Astrocyte (in vitro differentiated cells and primary cell): Measurements from ENCODE around the gene WDR1. TPM values are rescaled to one million over a fixed set of nuclear protein-coding genes. Genes with fewer than 3 reads are reported as not detected.

Experiments
- DNase-seq: peaks from one replicate; pipeline ENCODE4 v3.0.0-alpha.2; 2010; ENCODE audit warnings: low read depth
- FAIRE-seq: peaks from 2 replicates; lab custom pipeline; 2011; peaks lifted over from hg19 to GRCh38; lab: Jason Lieb, UNC
- H2AFZ ChIP-seq: 2 replicates; pipeline ENCODE4 v1.6.0; 2012; ENCODE audit warnings: low read depth, low read length, inconsistent platforms
- H3K27ac ChIP-seq: 2 replicates; pipeline ENCODE4 v1.5.1; 2011; ENCODE audit warnings: low read depth, low read length, inconsistent platforms
- H3K27me3 ChIP-seq: 2 replicates; pipeline ENCODE4 v1.6.0; 2011; ENCODE audit warnings: low read length, inconsistent platforms; ENCODE audit not compliant: insufficient read depth
- H3K36me3 ChIP-seq: 2 replicates; pipeline ENCODE4 v1.5.1; 2011; ENCODE audit warnings: low read length, inconsistent platforms; ENCODE audit not compliant: insufficient read depth
- H3K4me1 ChIP-seq: 2 replicates; pipeline ENCODE4 v1.5.1; 2011; ENCODE audit warnings: low read length, inconsistent platforms; ENCODE audit not compliant: insufficient read depth
- H3K4me2 ChIP-seq: 2 replicates; pipeline ENCODE4 v1.6.0; 2012; ENCODE audit warnings: low read length, inconsistent platforms
- H3K4me3 ChIP-seq: 2 replicates; pipeline ENCODE4 v1.5.1; 2011; ENCODE audit warnings: low read depth, mild to moderate bottlenecking, low read length, inconsistent platforms; ENCODE audit not compliant: insufficient read depth
- H3K79me2 ChIP-seq: 2 replicates; pipeline ENCODE4 v1.6.0; 2012; ENCODE audit warnings: mild to moderate bottlenecking, low read length, inconsistent platforms; ENCODE audit not compliant: insufficient read depth
- H3K9ac ChIP-seq: 2 replicates; pipeline ENCODE4 v1.6.0; 2012; ENCODE audit warnings: mild to moderate bottlenecking, low read length, inconsistent platforms
- H3K9me3 ChIP-seq: 2 replicates; pipeline ENCODE4 v1.5.1; 2012; ENCODE audit warnings: low read depth, mild to moderate bottlenecking, low read length, inconsistent platforms; ENCODE audit not compliant: insufficient read depth
- H4K20me1 ChIP-seq: 2 replicates; pipeline ENCODE4 v1.6.0; 2012; ENCODE audit warnings: low read length, inconsistent platforms; ENCODE audit not compliant: insufficient read depth
- H3K27ac Mint-ChIP-seq: one replicate; pipeline ENCODE4 v1.8.0; 2021; ENCODE audit warnings: mild to moderate bottlenecking, mixed read lengths; ENCODE audit not compliant: unreplicated experiment
- H3K27me3 Mint-ChIP-seq: one replicate; pipeline ENCODE4 v1.8.0; 2021; ENCODE audit warnings: low read depth, mixed read lengths; ENCODE audit not compliant: unreplicated experiment
- H3K36me3 Mint-ChIP-seq: one replicate; pipeline ENCODE4 v1.8.0; 2021; ENCODE audit warnings: low read depth, mixed read lengths; ENCODE audit not compliant: unreplicated experiment
- H3K4me1 Mint-ChIP-seq: one replicate; pipeline ENCODE4 v1.8.0; 2021; ENCODE audit warnings: low read depth, mixed read lengths; ENCODE audit not compliant: unreplicated experiment
- H3K4me3 Mint-ChIP-seq: one replicate; pipeline ENCODE4 v1.8.0; 2021; ENCODE audit warnings: mild to moderate bottlenecking, moderate library complexity, mixed read lengths; ENCODE audit not compliant: unreplicated experiment
- H3K9me3 Mint-ChIP-seq: one replicate; pipeline ENCODE4 v1.8.0; 2021; ENCODE audit warnings: mild to moderate bottlenecking, mixed read lengths; ENCODE audit not compliant: unreplicated experiment
- CTCF ChIP-seq: IDR thresholded peaks from 2 replicates; pipeline ENCODE4 v1.5.1; 2011; ENCODE audit warnings: low read depth, mild to moderate bottlenecking, inconsistent platforms, low read length, moderate library complexity; ENCODE audit not compliant: insufficient read depth
- EZH2 ChIP-seq: IDR thresholded peaks from 2 replicates; pipeline ENCODE4 v1.6.1; 2012; ENCODE audit warnings: mild to moderate bottlenecking, low read length, inconsistent platforms; ENCODE audit not compliant: insufficient read depth
- total RNA-seq: library from RNA; stranded (reverse); gene quantifications from 2 replicates; pipeline ENCODE4 v1.2.1, GENCODE V29; 2021

Gene WDR1
- total RNA-seq, 1 donor from 2014 or later = 620 TPM

- Histone ChIP-seq H3K36me3 (peaks cover 83% of the 10 kb centered on the region), H3K4me2 (no peak overlapping the region), H3K79me2 (peaks cover 98% of the 10 kb centered on the region), H4K20me1 (peaks cover 99% of the 10 kb centered on the region), H3K9ac (no peak overlapping the region), H2AFZ (no peak overlapping the region), H3K27ac (no peak overlapping the region), H3K4me1 (peaks cover 4% of the 10 kb centered on the region), H3K4me3 (no peak overlapping the region), H3K9me3 (no peaks in the 10 kb centered on the region), H3K27me3 (no peaks in the 10 kb centered on the region)
- peaks cover 1% of the 10 kb centered on the region for H3K9me3 Mint-ChIP-seq
- peaks cover 24% of the 10 kb centered on the region for H3K36me3 Mint-ChIP-seq
- H3K27me3 Mint-ChIP-seq = no peaks in the 10 kb centered on the region
- no peak for FAIRE-seq
- no peak overlapping the region for H3K4me3 Mint-ChIP-seq
- TF ChIP-seq CTCF = no peak
- no peak for TF ChIP-seq EZH2
- peak overlapping the region; percentile 81 for H3K27ac Mint-ChIP-seq
- DNase-seq = no peak
- peaks cover 4% of the 10 kb centered on the region for H3K4me1 Mint-ChIP-seq
Observed at GRCh38 chr4:10083331-10083771, 33.2 kb downstream of the WDR1 start.

GRCh38 chr4:10082459-10083272 lies 33.9 kb downstream of the WDR1 start:
- Histone ChIP-seq H3K9ac (no peak overlapping the region), H2AFZ (no peak overlapping the region), H3K27me3 (no peaks in the 10 kb centered on the region), H3K79me2 (peaks cover 98% of the 10 kb centered on the region), H3K36me3 (peaks cover 83% of the 10 kb centered on the region), H3K27ac (no peak overlapping the region), H4K20me1 (peaks cover 99% of the 10 kb centered on the region), H3K4me3 (no peak overlapping the region), H3K9me3 (no peaks in the 10 kb centered on the region), H3K4me2 (no peak overlapping the region), H3K4me1 (peaks cover 4% of the 10 kb centered on the region)
- peaks cover 2% of the 10 kb centered on the region for H3K9me3 Mint-ChIP-seq
- FAIRE-seq (no peak), DNase-seq (no peak)
- peaks cover 20% of the 10 kb centered on the region for H3K36me3 Mint-ChIP-seq
- peaks cover 2% of the 10 kb centered on the region for H3K4me1 Mint-ChIP-seq
- no peak for TF ChIP-seq CTCF
- TF ChIP-seq EZH2 = no peak
- H3K4me3 Mint-ChIP-seq = no peak overlapping the region
- H3K27me3 Mint-ChIP-seq = no peaks in the 10 kb centered on the region
- H3K27ac Mint-ChIP-seq = no peak overlapping the region

- H3K9me3 Mint-ChIP-seq = peaks cover 2% of the 10 kb centered on the region
- H3K4me1 Mint-ChIP-seq = peaks cover 2% of the 10 kb centered on the region
- Histone ChIP-seq H3K27me3 (no peaks in the 10 kb centered on the region), H3K36me3 (peaks cover 83% of the 10 kb centered on the region), H3K4me3 (no peak overlapping the region), H3K4me1 (peaks cover 2% of the 10 kb centered on the region), H4K20me1 (peaks cover 99% of the 10 kb centered on the region), H3K9me3 (no peaks in the 10 kb centered on the region), H2AFZ (no peak overlapping the region), H3K9ac (no peak overlapping the region), H3K27ac (no peak overlapping the region), H3K79me2 (peaks cover 98% of the 10 kb centered on the region), H3K4me2 (no peak overlapping the region)
- H3K27me3 Mint-ChIP-seq = no peaks in the 10 kb centered on the region
- DNase-seq (no peak), FAIRE-seq (no peak)
- H3K36me3 Mint-ChIP-seq = peaks cover 17% of the 10 kb centered on the region
- no peak for TF ChIP-seq CTCF
- TF ChIP-seq EZH2 = no peak
- no peak overlapping the region for H3K4me3 Mint-ChIP-seq
- no peak overlapping the region for H3K27ac Mint-ChIP-seq
Observed at GRCh38 chr4:10082047-10082446, 34.6 kb downstream of the WDR1 start.
